Neutrophil (primary cell): Measurements from ENCODE around the gene PDE1C.

Source experiments
- H3K27ac ChIP-seq: fragments of 200-600 bp; sonication (generic); 2 replicates; pipeline ENCODE4 v1.5.1; 2016; ENCODE audit warnings: mild to moderate bottlenecking, moderate library complexity
- H3K27me3 ChIP-seq: fragments of 200-600 bp; sonication (generic); 2 replicates; pipeline ENCODE4 v1.6.0; 2016; ENCODE audit warnings: mild to moderate bottlenecking
- H3K36me3 ChIP-seq: fragments of 200-600 bp; sonication (generic); 2 replicates; pipeline ENCODE4 v1.5.1; 2017
- H3K4me1 ChIP-seq, 2 experiments: fragments of 200-600 bp in 1 of 2; sonication (generic) in 1 of 2; 1 replicate in 1 of 2; 2 replicates in 1 of 2; pipeline versions ENCODE4 v1.5.1 to v1.6.1; 2013 to 2016; ENCODE audit warnings: low read depth in 1 of 2, low read length in 1 of 2, mild to moderate bottlenecking in 1 of 2, moderate library complexity in 1 of 2; ENCODE audit not compliant: control insufficient read depth in 1 of 2, insufficient read depth in 1 of 2
- H3K4me3 ChIP-seq, 2 experiments: fragments of 200-600 bp in 1 of 2; sonication (generic) in 1 of 2; 1 replicate in 1 of 2; 2 replicates in 1 of 2; pipeline ENCODE4 v1.5.1; 2013 to 2016; ENCODE audit warnings: low read depth in 1 of 2, low read length in 1 of 2, mild to moderate bottlenecking in 1 of 2, moderate library complexity in 1 of 2
- H3K9me3 ChIP-seq: fragments of 200-600 bp; sonication (generic); 2 replicates; pipeline ENCODE4 v1.5.1; 2016
- CTCF ChIP-seq: fragments of 200-600 bp; sonication (generic); IDR thresholded peaks from 2 replicates; pipeline ENCODE4 v1.5.1; 2016; ENCODE audit warnings: antibody characterized with exemption

PDE1C gene

GRCh38 chr7:32070406-32071360, at the start of gene PDE1C:
PDE1C (minus strand) TSS chr7:32070407.
- no peaks in the 10 kb centered on the region for H3K4me1 ChIP-seq
- TF ChIP-seq CTCF: no peak
- no peak within 1 kb of the TSS for H3K27ac ChIP-seq
- H3K36me3 ChIP-seq: no peaks in the 10 kb centered on the region
- no peak within 1 kb of the TSS for H3K4me3 ChIP-seq
- no peaks in the 10 kb centered on the region for H3K9me3 ChIP-seq
- peaks cover 98% of the 10 kb centered on the region for H3K27me3 ChIP-seq

GRCh38 chr7:32119790-32120196, 49.6 kb upstream of the PDE1C start:
- Histone ChIP-seq H3K27me3 (no peaks in the 10 kb centered on the region), H3K36me3 (no peaks in the 10 kb centered on the region), H3K27ac (no peak overlapping the region), H3K4me1 (no peaks in the 10 kb centered on the region), H3K9me3 (no peaks in the 10 kb centered on the region), H3K4me3 (no peak overlapping the region)
- TF ChIP-seq CTCF: no peak

GRCh38 chr7:32117837-32118236, 47.6 kb upstream of the PDE1C start:
- no peaks in the 10 kb centered on the region for H3K36me3 ChIP-seq
- no peaks in the 10 kb centered on the region for H3K9me3 ChIP-seq
- no peaks in the 10 kb centered on the region for H3K27me3 ChIP-seq
- no peaks in the 10 kb centered on the region for H3K4me1 ChIP-seq
- no peak for TF ChIP-seq CTCF
- no peak overlapping the region for H3K4me3 ChIP-seq
- H3K27ac ChIP-seq: no peak overlapping the region

- peaks cover 5% of the 10 kb centered on the region for H3K9me3 ChIP-seq
- H3K27ac ChIP-seq: no peak overlapping the region
These were observed 46.2 kb upstream of the PDE1C start for GRCh38 chr7:32116436-32116835.

GRCh38 chr7:32115831-32116230, 45.6 kb upstream of the PDE1C start:
- H3K27me3 ChIP-seq: no peaks in the 10 kb centered on the region
- H3K27ac ChIP-seq: no peak overlapping the region
- TF ChIP-seq CTCF: no peak
- H3K36me3 ChIP-seq: no peaks in the 10 kb centered on the region
- no peaks in the 10 kb centered on the region for H3K4me1 ChIP-seq
- peaks cover 9% of the 10 kb centered on the region for H3K9me3 ChIP-seq
- no peak overlapping the region for H3K4me3 ChIP-seq

More at GRCh38 chr7:32116436-32116835, 46.2 kb upstream of the PDE1C start:
- H3K4me1 ChIP-seq: no peaks in the 10 kb centered on the region
- H3K4me3 ChIP-seq: no peak overlapping the region
- no peak for TF ChIP-seq CTCF
- no peaks in the 10 kb centered on the region for H3K27me3 ChIP-seq
- H3K36me3 ChIP-seq: no peaks in the 10 kb centered on the region
